ENCODE data around the gene MOV10L1.

MOV10L1 gene

GRCh38 chr22:50058906-50059880, 30.6 kb upstream of the MOV10L1 start:
- DNase-seq (ENCODE audit: low spot score), result no peak

DNA sequence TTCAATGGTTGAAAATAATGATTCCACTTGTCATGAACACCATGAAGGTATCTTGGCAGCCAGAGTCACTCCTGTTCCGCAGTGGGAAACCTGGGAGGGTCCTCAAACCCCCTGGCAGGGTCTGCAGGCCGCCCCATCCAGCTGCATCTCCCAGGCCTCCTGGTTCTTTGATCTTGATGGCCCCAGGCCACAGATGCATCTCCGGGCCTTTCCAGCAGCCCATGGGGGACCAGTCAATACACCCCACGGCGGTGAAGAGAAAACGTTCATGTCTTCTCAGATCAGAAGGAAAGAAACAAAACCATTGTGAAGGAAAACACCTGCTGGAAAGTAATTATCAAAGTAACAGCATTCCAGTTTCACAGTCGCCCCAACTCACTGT, 29.9 kb upstream of the MOV10L1 start:
- DNase-seq (ENCODE audit: low spot score), result no peak

- no peak for DNase-seq (ENCODE audit: low spot score)
Measured at GRCh38 chr22:50060441-50061140, 29.2 kb upstream of the MOV10L1 start.

DNA sequence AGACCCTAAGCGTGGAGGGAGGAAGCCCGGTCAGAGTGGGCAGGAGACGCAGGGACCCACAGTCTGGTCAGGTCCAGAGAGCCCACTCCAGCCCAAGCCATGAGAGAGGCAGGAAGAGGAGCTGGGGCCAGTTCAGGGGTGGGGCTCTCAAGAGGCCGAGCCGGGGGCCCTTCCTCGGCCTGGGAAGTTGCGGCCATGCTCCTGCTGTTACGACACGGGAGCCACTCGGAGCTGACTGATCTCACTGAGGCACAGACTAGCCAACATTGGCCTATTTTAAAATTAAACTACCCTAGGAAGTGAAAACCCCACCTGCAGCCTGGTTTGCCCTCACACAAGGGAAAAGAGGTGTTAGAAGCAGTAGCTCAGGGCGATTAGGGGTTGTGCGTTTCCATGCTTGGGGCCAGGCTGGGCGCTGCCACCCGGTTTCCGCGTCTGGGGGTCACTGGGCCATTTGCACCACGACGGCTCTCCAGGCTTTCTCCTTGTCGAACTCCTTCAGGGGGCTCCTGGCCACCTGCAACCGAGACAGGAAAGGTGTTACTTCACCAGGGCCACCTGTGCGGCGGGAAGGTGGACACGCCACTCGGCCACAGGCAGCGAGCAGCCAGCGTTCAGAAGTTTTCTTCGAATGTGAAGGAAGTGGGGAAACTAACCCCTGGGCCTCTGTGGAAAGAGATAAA, 28.5 kb upstream of the MOV10L1 start:
- DNase-seq (ENCODE audit: low spot score), result no peak

GRCh38 chr22:50061824-50062355, 27.9 kb upstream of the MOV10L1 start:
- DNase-seq (ENCODE audit: low spot score), result no peak

- DNase-seq (ENCODE audit: low spot score), result no peak
Measured at GRCh38 chr22:50062509-50063135, 27.2 kb upstream of the MOV10L1 start.

DNA sequence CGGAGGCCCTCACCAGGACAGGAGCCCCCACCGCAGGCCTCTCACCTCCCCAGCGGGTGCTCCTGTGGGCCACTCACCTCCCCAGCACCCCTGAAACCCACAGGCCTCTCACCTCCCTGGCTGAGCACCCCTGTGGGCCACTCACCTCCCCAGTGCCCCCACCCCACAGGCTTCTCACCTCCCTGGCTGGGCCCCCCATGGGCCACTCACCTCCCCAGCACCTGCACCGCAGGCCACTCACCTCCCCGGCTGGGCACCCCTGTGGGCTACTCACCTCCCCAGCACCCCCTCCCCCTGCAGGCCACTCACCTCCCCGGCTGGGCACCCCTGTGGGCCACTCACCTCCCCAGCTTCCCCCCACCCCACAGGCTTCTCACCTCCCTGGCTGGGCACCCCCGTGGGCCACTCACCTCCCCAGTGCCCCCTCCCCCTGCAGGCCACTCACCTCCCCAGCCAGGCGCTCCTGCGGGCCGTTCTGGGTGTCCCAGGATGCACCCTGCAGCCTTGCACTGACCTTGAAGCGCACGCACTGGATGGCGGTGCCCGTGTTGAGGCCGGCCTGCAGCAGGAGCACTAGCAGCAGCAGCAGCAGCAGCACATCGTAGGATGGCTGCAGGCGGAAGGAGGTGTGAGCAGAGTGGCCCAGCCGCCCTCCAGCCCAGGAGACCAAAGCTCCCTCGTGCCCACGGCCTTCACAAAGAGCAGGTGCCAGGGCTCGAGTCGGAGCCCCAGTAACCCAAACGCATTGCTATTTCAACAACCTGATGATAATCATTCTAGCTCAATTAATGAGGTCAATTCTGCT, 26.0 kb upstream of the MOV10L1 start:
- no peak for DNase-seq (ENCODE audit: low spot score)

- no peak for DNase-seq (ENCODE audit: low spot score)
Measured at GRCh38 chr22:50064453-50064852, 25.4 kb upstream of the MOV10L1 start.

GRCh38 chr22:50067244-50067643, 22.6 kb upstream of the MOV10L1 start:
- no peak for DNase-seq (ENCODE audit: low spot score)

DNA sequence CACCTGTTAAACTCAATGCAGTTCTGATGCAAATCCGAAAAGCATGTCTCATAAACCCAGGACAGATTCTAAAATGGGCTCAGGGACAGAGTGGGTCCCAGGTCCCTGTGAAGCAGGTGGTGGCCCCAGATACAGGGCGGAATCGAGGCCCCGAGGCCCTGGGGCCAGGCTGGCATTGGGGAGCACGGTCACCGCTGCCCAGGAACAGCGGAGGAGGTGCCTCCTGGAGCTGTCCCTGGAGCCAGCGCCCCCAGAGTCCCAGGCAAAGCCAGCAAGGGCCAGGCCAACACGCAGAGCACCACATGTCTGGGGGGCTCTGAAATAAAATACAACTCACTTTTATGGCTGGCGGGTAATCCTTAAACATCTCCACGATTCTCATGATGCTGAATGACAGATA, 21.7 kb upstream of the MOV10L1 start:
- no peak for DNase-seq (ENCODE audit: low spot score)

DNA sequence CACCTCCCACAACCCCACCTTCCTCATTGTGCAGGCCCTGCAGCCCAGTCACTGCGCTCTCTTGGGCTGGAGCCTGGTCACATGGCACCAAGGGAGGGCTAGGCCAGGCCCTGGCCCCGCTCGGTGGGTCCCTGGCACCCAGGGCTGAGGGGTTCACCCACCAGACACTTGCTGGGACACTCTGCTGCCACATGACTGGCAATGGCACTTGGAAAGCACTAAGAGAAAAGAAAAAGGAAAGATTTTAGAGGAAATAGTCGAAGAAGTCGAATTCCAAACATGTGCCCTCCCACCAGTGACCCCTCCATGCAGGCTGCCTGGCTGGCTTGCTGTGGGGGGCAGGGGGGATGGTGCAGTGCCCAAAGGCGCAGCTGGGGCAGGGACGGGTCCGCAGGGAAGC, 19.4 kb upstream of the MOV10L1 start:
- DNase-seq (ENCODE audit: low spot score), result no peak

DNA sequence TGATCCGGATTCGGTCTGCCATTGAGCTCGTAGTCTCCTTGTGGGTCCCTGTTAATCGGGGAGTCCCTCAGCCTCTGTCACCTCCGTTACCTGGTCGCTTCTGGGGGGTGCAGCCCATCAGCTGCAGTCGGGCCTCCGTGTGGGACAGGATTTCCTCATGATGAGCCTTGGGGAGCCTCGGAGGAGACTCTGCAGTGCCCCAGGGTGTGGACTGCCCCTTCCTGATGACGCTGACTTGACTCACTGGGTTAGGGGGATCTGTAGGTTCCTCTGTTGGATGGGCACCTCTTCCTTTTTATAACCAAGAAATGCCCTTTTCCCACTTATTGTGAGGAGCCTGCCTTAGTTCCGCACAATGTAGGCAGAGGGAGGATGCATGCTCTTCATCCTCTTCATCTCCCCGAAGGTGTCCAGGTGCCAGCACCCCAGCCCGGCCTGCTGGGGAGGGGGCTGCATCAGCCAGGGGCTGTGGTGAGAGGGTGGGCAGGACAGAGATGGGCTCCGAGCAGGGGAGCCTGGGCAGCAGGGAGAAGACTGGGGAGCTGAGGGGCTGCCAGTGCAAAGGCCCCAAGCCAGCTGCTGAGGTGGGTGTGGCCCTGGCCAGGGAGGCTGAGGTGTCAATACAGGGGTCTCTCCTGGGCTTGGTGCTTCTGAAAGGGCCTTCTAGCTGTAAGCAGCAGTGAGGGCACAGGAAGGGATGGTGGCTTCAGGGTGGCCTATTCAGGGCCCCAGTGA, 18.2 kb upstream of the MOV10L1 start:
- no peak for DNase-seq (ENCODE audit: low spot score)

- DNase-seq (ENCODE audit: low spot score), result no peak
Measured at GRCh38 chr22:50072167-50072555, 17.6 kb upstream of the MOV10L1 start.

- no peak for DNase-seq (ENCODE audit: low spot score)
Measured at GRCh38 chr22:50072714-50073538, 16.9 kb upstream of the MOV10L1 start.

DNA sequence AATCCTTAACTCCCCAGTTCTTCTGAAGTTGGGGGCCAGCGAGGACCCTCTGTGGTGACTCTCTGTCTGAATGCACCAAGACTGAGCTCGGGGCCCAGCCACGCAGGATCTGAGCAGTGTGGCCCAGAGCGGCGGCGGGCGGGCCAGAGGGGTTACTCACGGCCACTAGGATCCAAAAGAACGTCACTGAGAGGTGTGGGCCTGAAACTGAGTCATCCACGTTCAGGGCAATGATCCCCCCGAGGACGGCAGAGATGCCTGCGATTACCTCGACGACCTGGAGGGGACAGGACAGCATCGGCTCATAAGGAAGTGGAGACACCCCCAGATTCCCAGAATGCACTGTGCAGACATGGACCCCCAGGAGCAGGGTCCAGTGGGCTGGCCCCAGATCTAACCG, 15.8 kb upstream of the MOV10L1 start:
- DNase-seq (ENCODE audit: low spot score), result no peak

- DNase-seq (ENCODE audit: low spot score), result no peak
Measured at GRCh38 chr22:50074551-50075530, 15.0 kb upstream of the MOV10L1 start.

GRCh38 chr22:50076646-50077535, 12.9 kb upstream of the MOV10L1 start:
- no peak for DNase-seq (ENCODE audit: low spot score)
